GM21576 (cell line): ENCODE results near the gene ZNF85.
"Not testable (repeated sequence)": the region's sequence is repeated elsewhere in the genome, so short reads cannot be mapped to it uniquely, and the experiment has no call there.

ENCODE experiments used
- ATAC-seq: cut with Tn5 transposase; IDR thresholded peaks from one replicate; pipeline ENCODE4 v1.9.1; 2021; ENCODE audit warnings: mild to moderate bottlenecking, moderate library complexity; ENCODE audit not compliant: unreplicated experiment

ZNF85 gene

DNA sequence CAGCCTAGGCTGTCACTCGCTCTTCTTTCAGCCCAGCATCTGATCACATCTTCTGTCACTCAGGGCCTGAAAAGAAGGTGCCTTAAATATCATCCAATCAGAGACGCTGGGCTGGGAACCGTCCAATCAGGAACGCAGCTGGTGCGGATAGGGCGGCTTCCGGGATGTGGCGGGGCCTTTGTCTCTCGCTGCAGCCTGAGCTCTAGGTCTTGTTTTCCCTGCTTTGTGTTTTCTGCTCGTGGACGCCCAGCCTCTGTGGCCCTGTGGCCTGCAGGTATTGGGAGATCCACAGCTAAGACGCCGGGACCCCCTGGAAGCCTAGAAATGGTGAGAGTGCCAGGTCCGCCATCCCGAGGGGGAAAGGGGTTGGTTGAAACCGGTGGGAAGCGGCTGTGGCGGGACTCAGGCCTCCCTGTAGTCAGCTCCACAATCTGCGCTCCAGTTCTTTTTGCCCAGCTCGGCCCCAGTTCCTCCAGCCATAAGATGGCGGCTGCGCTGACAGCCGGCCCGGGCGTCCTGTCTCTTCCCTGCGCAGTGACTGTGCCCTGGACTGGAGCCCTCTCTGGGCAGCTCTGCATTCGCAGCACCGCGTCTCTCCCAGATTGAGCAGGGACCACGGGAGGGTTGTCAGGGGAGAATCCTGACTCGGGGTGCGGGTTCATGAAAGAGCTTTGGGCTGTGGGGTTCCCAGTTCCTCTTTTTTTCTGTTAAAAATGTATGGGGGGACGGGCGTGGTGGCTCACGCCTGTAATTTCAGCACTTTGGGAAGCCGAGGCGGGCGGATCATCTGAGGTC is at the start of gene ZNF85:
Gene ZNF85, plus strand, starts transcription at position 175 of the 795 bp plus-strand sequence. Its CDS starts 150 bp downstream, at position 325.
- ATAC-seq: peak; percentile 98

DNA sequence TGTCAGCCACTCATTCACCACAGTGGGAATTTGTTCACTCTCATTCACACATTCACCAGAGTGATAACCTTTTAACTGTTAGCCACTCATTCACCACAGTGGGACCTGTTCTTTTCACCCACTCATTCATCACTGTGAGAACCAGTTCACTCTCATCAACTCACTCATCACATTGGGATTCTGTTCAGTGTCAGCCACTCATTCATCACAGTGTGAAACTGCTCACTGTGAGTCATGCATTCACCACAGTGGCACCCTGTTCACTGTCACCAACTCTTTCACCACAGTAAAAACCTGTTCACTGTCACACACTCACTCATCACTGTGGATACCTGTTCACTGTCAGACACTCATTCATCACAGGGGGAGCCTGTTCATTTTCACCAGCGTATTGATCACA is 43.5 kb upstream of the ZNF85 start:
- no peak for ATAC-seq

DNA sequence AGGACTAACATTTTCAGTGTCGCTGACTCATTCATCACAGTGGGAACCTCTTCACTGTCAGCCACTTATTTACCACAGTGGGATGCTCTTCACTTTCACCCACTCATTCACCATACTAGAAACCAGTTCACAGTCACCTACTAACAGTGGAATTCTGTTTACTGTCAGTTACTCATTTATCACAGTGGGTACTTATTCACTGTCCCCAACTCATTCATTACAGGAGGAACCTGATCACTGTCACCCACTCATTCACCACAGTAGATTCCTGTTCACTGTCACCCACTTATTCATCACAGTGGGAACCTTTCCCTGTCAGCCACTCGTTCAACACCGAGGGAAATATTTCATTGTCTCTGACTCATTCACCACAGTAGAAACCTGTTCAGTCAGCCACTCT is 10.1 kb upstream of the ZNF85 start:
- ATAC-seq: no peak

DNA sequence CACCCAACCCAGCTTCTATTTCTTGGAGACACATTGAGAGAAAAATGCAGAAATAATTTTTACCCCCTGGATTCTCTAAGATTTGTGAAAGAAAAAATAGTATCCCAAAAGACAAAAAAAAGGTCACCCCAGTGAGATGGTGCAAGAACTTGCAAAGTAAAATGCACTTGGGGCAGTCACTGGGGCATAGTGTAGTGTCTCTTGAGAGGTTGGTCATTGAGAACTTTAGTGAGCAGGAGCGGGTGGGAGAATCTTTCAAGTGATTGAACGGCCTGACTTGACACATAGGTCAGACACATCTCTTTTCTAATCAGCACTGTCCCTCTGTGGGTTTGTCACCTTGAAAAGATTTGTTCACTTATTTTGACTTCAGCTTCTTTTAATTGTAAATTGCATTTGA is 2.4 kb downstream of the ZNF85 start:
- ATAC-seq: no peak

DNA sequence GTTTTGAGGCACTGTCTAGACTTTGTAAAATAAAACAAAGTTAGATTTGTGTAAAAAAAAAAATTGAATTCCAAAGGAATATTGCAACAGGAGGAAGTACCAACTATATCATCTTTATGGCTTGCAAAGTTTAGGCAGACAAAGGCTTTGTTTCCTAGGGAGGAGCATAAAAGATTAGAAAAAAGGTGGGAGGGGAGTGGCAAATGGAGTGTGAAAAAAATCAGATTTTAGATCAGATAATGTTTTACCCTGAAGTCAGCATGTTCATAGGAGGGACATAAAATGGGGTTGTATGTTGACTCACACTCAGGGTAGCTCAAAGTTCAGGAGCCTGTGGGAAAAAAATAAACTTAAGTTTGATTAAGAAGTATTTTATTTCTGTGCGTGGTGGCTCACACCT is 3.7 kb downstream of the ZNF85 start:
- ATAC-seq: no peak

DNA sequence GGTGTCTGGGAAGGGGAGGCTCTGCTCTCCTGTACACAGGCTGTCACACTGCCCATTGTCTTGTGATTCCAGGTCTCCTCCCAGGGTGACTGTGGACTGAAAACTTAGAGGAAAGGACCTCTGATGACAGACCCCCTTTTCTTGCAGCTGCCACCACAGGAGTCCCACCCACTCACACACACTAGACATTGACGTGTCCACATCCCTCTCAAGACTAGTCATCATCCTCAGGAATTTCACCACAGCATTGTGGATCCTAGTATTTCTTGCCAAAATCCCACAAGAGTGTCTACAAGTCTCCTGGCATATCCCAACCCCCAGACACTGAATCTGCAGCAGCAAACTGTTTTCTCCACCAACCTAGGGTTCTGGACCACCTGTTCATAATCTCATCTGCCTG is 5.3 kb downstream of the ZNF85 start:
- ATAC-seq: no peak

DNA sequence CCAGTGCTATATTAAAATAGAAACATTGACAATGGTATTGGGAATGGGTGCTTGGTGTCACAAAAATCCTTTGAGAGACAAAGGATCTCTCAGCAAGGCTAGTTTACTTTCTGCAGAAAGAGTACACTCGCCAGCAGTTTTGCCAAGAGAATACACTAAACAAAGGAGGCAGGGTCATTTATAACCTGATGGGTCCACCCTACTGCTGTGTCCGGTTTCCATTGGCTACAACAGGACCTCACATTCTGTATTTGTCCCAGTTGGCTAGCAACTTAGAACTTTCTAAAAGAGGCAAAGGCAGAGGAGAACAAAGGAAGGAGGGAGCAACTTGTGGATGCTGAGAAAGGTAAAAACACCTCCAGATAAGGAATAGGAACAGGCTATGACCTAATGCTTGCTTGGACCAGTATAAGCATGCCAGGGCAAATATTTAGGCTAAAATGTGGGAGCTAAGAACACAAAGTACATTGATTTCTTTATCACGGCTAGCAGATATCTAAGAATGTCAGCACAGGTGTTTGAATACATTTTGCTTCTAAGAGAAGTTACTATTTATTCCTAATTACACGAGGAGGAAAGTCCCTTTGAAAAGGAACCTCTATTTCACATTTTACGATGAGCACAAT is 13.4 kb downstream of the ZNF85 start:
- ATAC-seq: not testable (repeated sequence)

DNA sequence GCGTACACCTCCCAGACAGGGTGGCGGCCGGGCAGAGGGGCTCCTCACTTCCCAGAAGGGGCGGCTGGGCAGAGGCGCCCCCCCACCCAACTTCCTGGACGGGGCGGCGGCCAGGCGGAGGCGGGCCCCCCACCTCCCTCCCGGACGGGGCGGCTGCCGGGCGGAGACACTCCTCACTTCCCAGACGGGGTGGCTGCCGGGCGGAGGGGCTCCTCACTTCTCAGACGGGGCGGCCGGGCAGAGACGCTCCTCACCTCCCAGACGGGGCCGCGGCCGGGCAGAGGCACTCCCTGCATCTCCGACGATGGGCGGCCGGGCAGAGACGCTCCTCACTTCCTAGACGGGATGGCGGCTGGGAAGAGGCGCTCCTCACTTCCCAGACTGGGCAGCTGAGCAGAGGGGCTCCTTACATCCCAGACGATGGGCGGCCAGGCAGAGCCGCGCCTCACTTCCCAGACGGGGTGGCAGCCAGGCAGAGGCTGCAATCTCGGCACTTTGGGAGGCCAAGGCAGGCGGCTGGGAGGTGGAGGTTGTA is 29.6 kb downstream of the ZNF85 start:
- not testable (repeated sequence) for ATAC-seq

DNA sequence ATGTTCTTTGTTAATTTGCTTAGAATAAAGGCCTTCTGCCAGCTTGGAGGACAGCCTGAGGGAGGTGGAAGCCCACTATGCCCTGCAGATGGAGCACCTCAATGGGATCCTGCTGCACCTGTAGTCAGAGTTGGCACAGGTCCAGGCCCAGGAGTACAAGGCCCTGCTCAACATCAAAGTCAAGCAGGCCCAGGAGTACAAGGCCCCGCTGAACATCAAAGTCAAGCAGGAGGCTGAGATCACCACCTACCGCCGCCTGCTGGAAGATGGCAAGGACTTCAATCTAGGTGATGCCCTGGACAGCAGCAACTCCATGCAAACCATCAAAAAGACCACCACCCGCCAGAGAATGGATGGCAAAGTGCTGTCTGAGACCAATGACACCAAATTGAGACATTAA is 41.7 kb downstream of the ZNF85 start:
- no peak for ATAC-seq

DNA sequence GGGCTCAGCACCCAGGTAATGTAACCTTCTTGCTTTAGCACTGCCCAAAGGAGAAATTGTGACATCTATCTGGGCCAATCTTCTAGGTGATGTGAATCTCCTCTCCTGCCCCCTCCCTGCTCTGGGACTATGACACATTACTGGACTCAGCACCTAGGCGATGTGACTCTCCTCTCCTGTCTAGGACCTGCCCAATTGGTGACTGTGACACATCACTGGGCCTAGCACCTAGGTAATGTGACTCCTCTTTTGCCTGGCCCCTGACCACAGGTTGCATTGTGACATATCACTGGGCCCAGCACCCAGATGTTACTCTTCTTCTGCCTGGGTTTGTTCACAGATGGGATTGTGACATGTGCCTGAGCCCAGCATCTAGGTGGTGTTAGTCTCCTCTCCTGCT is 45.0 kb downstream of the ZNF85 start:
- no peak for ATAC-seq

DNA sequence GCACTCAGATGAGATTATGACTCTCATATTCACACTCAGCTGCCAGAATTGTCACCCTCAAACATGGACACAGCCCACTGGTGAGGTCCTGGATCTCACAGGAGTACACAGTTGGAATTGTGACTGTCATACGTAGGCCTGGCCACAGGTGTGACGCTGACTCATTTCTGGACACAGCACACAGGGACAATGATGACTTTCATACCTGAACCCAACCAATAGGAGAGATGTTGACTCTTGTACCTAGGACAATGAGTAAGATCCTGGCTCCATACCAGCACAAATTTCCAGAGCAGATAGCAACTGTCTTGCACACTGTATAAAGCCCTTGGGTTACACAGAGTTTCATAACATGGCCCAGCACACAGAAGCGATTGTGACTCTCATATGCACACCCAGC is 46.4 kb downstream of the ZNF85 start:
- ATAC-seq: no peak

DNA sequence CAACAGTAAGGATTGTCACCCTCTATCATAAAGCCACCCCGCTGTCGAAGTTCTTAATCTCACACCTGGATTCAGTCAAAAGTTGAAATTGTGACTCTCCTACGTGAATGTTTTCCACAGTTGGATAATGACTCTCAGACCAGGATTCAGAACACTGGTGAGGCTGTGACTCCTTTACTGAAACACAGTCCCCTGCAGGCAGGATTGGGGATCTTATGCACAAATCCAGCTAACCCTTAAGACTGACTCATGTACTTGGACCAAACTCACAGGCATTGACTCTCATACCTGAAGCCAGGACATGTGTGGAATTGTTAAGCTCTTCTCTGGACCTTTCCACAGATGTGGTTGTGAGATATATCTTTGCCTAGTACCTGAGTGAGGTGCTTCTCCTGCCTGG is 46.8 kb downstream of the ZNF85 start:
- no peak for ATAC-seq

DNA sequence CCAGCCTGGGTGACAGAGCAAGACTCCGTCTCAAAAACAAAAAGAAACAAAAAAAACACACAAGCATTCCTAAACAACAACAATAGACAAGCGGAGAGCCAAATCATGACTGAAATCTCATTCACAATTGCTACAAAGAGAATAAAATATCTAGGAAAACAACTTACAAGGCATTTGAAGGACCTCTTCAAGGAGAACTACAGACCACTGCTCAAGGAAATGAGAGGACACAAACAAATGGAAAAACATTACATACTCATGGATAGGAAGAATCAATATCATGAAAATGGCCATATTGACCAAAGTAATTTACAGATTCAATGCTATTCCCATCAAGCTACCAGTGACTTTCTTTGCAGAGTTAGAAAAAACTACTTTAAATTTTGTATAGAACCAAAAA is 69.7 kb downstream of the ZNF85 start:
- not testable (repeated sequence) for ATAC-seq

DNA sequence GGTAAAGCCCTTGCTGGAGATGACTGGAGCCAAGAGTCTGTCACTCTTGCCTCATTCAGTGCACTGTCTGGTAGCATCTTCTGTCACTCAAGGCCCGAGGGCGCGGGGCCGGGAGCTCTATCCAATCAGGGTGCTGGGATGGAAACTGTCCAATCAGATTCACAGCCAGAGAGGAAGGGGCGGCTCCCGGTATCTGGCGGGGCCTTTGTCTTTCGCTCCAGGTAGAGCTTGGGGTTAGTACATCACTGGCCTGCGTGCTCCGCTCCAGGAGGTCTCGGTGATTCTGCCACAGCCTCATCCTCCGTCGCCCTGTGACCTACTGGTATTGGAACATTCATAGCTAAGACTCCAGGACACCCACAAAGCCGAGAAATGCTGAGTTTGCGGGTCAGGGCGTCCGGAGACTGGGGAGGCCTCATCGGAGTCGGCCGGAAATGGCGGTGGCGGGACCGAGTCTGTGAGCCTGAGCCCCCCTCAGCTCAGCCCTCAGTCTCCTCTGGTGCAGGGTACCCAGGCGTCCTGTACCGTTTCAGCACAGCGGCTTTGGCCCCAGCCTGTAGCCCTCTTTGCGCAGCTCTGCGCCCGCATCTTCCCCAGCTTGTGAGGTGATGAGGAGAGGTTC is 76.8 kb downstream of the ZNF85 start:
- peak; percentile 98 for ATAC-seq
